Cerebellar nuclear complex (tissue), 1 donor: ENCODE data around the gene DUOX1.
A peak's percentile ranks its signal among the peaks of the same experiment; 100 is the strongest.

Source experiments
- DNase-seq, 2 experiments: peaks; one replicate each; lab custom pipeline; 2025; lab: John Stamatoyannopoulos, UW

Gene DUOX1

DNA sequence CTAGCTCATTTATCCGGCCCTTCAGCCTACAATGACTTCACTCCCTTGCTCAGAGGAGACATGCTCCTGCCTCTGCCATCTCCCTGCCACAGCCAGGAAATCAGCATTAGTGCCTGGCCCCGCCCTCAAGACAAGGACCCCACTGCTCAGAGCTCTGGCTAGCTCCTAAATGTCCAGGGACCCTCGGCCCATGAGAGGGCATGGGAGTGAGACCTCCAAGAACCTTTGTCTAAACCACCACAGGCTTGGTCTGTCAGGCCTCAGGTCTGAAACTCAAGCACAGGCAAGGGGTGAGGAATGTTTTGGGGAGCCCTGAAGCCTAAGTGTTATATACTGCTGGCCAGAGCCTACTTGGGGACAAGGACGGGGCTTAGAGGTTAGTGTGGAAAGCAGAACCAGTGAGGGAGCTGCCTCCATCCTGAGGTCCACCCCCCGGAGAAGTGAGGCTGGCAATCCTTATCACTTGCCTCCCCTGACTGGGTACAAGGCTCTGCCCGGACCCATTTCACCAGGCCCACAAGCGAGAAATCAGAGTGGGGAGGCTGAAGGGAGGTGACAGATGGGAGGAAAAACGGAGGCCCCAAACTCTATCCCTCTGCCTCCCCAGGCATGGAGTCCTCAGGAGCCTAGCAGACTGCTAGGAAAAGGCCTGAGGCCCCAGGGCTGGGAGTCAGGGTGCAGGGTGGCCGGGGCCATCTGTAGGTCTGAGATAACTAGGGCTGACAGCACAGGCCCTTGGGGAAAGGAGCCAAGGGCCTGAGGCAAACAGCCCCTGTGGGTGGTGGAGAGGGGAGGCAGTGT lies 39.2 kb downstream of the DUOX1 start:
- DNase-seq: no peak

DNA sequence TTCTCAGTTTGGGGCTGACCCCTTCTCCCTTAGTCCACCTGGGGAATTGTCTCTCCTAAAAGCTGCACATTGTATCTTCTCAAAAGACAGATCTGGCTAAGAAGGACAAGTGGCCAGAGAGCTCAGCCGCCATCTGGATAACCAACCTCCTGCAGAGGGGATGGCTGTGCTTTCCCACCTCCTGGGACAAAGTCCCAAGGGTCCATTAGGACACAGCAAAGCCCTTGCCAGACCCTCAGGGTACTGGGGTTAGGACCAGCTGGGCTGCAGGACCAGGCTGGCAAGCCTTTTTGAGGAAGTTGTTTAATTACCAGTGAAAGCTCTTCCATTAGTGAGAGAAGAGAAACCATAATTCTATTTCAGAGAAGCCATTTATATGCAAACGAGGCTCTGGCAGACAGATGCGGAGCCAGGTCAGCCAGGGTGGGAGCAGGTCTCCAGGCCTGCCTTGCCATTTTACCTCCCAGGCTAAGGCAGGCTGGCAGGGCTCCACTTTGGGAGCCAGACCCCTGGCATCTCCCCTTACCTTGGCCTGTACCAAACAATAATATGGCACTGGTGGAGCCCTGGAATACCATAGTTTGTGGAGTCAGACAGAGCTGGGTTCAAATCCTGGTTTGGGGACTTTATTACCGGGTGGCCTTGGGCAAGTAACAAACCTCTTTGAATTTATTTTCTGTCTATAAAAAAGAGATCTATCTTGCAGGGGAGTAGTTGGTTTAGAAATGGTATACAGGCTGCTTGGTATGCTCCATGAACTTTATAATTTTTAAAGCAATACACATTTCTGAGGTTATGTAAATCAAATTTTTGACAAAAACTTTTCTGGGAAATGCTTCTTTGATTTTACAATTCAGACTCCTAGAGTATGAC lies 40.0 kb downstream of the DUOX1 start:
- DNase-seq: no peak

DNA sequence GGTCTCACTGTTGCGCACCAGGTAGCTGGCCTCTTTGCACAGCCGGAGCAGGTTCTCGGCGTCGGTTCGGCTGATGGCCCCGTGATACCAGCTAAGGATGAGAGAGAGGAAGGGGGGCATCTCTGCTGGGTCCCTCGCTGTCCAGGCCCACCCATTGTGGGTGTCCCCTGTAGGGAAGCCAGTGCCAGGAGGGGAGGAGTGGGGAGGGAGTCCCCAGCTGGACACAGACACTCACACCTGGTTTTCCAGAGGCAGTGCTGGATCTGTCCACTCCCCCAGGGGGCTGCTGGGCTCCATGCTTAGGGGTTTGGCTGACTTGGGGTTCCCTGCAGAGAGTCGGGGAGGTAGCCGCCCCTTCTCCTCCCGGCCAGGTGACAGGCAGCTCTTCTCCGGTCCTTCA lies 42.1 kb downstream of the DUOX1 start:
- no peak for DNase-seq

DNA sequence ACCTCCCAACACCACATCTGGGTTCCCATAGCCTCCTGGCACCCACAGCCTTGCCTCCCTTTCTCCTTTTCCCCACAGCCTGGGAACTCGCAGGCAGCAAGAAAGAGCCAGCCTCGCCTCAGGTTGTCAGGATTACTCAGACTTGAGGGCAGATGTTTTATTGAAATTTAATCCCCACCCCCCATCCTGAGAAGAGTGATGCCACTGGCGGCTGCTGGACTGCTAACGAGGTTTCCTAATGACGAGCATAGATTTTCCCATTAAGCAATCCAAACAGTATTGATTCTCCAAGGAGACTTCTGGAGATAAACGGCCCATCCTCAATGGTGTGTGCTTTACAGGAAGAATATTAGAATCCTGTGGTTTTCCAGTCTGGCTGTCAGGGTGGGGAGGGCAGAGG lies 44.3 kb downstream of the DUOX1 start:
- DNase-seq: no peak

DNA sequence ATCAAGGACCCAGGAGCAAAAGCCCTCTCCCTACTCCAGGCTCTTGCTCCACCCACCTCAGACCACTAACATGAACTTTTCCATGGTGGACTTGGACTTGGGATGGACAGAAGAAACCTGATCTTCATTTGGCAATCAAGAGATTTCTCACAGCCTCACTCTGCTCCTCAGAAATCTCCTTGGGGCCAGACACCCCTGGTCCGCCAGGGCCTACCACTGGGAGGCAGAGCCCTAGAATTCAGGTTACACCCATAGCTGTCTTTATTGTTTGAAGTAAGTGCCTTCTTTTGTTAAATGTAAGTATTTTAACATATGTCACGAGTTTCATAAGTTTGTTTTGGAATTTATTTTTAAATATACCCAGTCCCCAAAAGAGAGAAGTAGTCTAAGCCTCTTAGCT lies 44.8 kb downstream of the DUOX1 start:
- DNase-seq: no peak

DNA sequence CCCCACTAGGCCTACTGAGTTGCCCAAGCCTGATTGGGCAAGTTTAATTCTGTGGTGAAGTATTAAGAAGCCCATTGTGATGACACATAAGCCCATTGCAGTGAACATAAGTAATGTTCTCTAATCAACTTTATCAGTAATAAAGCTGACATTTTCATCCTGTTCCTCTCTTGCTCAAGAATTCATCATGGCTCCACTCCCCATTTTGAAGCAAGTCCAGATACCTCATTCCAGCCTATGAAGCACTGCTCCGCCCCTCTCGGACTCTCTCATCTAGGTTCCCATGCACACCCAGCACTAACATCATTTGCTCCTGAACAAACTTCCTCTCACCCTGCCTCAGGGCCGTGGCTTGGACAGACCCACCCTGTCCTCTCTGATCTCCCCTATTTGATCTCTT lies 47.5 kb downstream of the DUOX1 start:
- no peak for DNase-seq

DNA sequence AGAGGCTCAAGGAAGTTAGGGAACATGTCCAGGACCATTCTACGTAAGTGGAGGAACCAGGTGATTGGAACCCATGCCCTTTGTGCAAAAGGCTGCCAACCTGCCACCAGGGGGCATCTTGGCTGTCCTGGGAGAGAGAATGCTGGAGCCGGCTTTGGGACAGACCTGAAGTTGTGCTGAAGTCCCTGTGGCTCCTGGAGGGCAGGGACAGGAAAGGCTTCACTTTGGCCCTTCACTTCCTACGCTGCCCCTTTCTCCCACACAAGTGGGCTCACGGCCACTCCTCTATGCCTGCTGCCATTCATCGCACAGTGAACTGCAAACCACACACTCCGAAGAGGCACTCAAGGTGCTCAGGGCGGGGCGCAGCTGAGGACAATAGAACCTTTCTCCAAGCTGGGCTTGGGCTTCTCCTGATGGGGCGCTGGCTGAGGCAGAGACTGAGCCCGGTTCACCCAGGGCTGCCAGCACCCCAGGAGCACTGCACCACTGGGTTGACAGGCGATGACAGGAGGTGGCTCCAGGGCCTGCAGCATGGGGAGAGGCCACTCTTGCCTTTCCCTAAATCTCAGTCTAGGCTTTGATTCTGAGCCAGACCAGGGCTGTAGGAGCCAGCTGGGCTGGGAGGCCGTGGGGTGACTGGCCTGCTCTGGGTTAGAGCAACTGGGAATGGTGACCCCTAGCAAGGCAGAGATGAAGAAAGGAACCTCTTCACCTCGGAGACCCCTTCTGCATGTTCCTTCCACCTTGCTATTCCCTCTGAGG lies 49.6 kb downstream of the DUOX1 start:
- DNase-seq: no peak

DNA sequence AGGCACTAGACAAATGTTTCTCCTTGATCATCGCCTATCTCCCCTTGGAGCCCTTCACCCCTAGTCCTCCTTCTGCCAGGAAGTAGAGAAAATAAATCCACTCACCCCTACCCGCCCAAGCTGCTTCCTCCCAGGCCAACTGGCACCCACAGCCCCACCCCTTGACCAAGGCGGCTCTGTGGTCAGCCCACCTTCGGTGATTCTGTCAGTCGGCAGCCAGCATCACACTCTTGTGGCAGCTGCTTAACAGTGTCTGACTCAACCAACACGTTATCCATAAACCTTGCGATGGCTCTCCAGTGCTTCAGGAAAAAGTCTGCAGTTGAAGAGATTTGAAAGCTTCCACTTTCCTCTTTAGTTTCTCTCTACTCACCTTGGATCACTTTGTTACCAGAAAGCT lies 50.4 kb downstream of the DUOX1 start:
- DNase-seq: no peak

DNA sequence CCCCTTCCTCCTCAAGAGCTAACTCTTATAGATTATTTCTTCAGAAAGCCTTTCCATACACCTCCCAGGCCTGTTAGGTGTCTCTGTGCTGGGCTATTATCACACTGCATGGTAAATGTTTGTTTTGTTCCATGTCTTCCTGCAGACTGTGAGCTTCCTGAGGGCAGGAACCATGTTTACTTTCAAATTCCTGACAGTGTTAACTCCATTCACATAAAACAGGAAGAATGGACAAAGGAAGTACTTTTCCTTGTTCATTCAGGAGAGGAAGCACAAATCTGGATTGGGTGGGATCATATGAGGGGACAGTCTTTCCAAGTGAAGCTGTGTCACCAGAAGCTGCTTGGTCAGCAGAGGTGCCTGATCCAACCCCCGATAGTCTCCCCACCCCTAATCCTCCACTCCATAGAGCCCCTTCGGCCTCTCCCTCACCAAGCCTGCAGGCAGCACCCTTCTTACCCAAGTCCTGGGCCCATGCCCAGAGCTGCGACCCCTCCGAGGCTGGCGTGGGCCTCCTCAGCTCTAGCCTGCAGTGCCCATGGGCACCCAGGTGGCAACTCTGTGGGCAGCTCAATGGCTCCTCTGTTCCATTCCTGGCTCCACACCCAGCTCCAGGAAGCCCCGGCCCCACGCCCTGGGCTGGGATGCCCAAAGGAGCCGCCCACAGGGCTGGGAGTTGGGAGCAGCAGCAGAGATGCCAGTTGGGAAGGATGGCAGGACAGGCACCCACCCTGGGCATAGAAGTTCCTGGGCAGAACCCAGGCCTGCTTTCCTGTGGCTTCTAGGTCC lies 51.0 kb downstream of the DUOX1 start:
- no peak for DNase-seq

DNA sequence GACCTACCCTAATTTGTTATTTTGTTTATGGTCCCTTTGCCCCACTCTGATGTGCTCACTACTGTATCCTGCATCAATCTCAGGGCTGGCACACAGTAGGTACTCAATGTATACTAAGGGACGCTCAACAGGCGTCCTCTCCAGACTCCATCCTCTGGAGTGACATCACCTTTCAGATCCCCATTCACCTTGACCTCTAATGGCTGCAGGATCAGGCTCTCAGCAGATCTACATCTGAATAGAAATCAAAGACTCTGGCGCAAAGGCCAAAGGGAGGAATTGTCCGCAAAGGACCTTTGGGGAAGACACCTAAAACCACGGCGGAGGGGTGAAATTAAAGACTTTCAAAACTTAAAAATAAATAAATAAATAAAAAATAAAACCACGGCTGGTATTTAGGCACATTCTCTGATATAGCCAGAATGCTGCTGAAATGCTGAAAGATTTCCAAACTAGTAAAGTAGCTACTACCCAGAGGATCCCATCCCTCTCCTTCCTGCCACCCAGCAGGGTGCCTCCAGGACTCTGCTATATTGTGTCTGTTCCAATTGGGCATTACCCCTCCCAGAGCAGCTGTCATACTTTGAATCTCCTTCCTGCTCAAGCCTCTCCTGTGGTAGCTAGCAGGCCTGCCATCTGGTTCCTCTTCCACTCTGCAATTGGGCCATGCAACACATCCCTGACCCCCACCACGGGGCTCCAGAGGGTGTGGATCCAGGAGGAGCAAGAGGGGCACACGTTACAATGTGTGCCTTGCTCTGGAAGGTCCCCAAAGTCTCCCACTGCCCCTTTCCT lies 51.9 kb downstream of the DUOX1 start:
- peak; percentile 65 to 79 for DNase-seq

DNA sequence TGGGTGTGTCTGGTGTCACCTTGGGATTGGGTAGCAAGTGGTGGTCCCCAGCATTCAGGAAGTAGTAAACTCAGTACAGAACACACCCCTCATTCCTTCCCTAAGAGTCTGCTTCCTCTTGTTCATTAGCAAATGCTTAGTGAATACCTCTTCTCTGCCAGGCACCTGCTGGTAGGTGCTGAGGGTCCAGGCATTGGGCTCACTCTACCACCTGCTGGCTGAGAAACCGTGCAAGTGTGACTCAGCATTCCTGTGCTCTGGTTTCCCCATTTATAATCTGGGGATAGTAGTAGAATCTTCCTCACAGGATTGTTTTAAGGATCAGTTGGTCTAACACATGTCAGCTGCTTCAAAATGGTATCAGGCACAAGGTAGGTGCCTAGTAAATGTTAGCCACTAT lies 53.2 kb downstream of the DUOX1 start:
- DNase-seq: no peak

DNA sequence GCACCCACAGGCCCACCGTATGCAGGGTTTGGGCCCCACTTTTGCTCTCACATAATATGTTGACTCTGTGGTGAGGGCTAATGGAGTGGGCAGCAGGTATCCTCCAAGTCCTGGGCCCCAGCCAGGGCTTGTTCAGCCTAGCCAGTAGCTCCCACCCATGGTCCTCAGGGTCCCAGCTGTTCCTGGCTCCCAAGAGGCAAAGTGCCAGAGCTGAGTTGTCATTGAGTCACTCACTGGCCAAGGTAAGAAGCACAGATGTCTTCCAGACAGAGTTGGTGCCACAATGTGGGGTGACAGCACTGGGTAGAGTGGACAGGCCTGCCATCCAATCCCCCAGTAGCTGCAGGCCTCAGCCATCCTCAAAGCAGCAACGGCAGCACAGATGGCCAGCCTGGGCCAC lies 53.7 kb downstream of the DUOX1 start:
- no peak for DNase-seq

DNA sequence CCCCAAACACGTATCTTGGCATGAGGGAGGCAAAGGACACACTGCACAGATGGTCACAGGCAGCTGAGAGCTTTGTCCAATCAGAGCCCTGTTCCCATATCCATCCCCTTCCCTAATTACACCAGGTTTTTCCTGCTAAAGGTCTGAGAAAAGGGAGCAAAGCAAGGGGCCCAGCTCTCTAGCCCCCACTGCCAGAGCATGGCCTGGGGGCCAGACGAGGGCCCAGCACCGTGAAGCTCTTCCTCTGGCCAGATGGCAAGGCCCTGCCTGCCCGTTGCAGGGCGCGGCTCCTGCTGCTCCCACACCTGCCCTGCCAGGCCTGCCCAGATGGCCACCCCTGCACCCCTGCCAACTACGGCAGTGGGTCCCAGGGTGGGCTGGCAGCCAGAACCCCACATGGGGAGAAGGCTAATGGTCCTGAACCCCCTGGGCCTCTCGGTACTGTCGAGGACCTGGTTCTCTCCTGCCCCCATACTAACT lies 54.8 kb downstream of the DUOX1 start:
- DNase-seq: peak; percentile 77 to 83

DNA sequence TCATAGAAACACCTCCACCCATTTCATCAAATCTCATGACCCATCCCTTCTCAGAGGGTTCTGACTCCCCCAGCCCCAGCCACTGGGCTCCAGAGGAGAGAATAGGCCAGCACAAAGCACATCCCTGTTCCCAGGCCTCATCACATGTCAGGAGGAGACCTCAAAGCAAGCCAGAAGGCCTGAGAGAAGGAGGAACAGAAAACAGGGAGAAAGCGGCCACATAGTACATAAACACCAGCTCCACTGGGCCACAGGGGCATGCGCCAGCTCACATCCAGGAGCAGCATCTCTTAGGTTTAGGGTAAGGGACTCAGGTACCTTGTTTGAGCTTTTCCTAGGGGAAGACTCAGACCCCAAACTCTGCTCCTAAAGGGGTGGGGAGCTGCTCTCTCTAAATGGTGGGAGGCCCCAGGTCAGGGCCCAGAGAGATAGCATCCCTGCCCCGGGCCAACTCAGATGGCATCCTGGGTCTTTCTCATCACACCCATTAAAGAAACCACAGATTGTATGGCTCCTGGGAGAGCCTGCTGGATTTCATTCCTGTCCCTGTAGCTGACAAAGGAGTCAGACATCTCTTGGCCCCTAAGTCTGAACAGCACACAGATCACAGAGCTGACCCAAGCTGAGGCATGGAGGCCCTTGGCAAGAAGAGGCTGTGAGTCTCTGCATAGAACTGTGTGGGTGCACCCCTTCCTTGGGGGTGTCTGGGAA lies 55.4 kb downstream of the DUOX1 start:
- no peak for DNase-seq

DNA sequence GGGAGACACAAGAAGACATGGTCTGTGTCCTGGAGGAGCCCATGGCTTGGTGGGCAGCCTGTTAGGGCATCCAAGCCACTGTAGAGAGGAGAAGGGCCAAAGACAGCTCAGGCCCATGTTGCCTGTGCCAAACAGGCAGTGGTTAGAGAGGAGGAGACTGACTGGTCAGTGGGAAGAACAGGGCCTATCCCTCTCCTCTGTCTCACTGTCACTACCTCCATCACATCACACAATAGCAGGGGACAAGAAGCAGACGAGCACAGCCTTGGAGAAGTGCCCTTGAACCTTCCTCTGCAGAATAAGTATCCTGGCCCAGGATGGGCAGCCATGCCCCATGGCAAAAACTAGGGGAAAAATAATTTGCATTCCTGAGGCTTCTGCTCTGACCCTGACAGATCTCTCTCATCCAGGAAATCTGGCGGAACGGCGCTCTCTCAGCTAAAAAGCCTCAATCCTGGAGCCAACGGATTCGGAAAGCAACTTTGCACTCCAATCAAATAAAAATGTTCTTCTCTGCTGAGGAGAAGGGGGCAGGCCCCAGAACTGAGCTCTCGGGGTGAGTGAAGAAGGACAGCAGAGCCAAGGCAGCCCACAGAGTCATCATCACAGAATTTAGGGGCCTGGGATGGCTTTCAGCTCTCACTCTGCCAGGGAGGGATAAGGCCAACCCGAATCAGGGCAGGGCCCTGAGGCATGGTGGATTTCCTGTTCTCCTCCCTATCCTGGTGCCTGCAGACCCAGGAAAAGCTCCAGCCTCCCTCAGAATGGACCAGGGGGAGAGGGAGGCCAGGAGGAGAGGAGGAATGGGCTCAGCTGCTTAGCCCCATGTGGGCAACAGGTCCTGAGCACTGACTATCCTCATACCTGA lies 56.3 kb downstream of the DUOX1 start:
- DNase-seq: no peak

DNA sequence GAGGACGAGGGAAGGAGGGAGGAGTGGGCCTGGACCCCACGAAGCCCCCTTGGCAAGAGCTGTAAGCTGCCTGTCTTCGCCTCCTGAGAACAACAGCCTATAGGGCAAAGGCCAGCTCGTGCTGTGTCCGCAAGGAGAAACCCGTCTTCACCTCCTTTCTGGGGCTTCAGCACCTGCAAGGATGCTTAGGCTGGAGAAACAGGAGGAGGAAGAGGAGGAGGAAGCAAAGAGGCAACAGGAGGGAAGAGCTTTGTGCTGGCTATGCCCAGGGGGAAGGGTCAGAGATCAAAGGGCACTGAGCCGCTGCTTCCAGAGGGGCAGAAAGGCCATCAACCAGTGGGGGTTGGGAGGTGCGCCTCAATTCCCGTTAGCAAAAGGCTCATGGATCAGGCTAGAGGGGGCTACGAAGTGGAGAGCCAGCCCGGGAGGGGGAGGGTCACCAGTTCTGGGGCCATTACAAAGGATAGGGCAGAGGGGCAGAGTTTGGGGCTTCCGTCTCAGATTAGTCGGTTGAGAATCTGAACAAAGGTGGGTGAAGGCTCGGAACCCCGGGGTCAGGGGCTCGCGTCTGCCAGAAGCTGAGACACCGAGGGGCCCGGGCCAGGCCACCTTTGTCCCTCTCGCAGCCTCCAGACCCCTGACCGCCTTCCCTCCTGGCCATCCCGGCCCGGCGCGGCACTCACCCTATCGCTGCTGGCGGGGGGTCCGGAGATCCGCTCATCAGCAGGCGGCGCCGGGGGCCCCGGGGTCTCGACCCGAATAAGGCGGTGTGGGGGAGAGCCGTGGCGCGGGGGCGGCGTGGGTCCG lies 57.2 kb downstream of the DUOX1 start:
- DNase-seq: no peak

DNA sequence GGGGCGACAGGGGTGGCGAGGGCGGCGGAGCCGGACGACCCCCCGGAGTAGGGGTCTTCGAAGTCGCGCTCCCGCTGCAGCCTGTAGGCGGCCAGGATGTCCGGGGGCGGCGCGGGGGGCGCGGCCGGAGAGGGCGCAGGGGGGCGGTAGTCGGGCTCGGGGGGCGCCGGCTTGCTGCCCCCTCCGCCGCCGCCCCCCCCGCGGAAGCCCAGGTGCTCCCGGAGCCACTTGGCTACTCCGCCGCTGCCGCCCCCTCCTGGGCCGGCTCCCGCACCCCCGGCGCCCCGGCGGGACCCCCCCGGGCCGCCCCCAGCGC lies 57.7 kb downstream of the DUOX1 start:
- no peak for DNase-seq
